Measurements from ENCODE around the gene CARD16.

DNA sequence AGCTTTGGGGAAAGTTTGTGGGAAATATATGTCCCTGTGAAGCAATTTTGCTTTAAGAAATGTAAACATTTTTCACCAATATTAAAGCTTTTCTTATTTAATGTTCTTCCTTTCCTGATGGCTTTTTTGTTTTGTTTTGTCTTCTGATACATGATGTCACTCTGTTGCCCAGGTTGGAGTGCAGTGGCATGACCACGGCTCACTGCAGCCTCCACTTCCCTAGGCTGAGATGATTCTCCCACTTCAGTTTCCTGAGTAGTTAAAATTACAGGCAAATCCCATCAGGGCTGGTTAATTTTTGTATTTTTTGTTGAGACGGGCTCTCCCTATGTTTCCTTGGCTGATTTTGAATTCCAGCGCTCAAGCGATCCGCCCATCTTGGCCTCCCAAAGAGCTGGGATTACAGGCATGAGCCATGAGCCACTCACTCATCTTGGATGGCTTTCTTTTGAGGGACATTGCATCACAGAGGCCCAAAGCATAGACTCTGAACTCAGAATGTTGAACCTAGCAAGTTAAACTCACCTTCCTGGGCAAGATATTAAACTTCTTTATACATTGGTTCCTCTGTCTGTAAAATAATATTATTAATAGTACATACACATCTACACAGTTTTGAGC, 651 bp upstream of the CARD16 start:
- TF ChIP-seq CTCF (IDR thresholded peaks at IDR 0.05) (no peak), POLR2A (IDR thresholded peaks at IDR 0.05) (no peak)

Data from thyroid gland (tissue), 4 donors.